ENCODE measurements around the gene ANP32A.

The ANP32A gene

DNA sequence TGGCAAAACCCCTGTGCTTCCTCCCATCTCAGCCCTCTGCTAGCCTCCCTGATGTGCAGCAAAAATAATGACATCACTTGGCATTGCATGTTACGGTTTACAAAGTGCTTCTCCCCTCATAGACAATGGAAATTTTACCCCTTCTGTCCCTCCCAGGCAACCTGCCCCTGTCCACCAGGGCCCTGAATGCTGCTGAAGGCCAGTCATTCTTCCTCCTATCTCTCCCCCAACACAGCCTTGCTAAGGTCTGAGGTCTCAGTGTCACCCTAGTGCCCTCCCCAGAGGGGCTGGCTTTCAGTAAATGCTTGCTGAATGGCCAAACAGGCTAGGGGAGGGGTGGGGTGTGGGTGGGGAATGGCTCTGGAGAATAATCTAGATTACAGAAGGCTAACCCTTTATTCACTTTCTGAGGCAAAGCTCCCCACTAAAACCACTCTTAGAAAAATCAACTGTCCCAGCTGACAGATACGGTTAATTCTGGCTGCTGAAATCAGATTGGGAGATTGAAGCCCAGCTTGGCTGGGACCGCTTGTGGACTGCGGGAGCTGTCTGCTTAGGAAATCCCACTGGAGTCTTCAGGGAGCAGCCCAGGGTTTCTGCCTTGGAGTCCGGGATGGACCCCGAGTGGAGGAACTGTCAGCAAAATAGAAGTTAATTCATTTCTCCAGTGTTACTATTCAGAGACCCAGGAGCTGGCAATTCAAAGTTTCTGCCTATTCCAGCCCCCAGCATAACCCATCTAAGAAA, 22.9 kb downstream of the ANP32A start:
- no peak for DNase-seq

DNA sequence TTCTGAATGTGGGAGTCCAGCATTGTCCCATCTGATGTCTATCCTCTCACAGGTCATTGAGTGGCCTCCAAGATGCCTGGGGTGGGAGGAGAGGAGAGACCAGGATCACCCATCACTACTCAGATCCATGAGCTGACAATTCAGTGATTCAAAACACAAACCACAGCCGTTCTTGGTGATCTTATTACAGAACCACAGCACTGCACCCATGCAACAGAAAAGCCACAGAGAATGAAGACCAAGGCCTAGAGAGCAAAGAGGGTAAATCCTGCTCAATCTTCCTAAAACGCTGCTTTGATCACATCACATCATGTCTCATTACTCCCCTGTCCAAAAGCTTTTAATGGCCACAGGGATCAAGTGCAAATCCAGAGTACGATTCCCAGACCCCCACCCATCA, 23.5 kb downstream of the ANP32A start:
- DNase-seq, result no peak

DNA sequence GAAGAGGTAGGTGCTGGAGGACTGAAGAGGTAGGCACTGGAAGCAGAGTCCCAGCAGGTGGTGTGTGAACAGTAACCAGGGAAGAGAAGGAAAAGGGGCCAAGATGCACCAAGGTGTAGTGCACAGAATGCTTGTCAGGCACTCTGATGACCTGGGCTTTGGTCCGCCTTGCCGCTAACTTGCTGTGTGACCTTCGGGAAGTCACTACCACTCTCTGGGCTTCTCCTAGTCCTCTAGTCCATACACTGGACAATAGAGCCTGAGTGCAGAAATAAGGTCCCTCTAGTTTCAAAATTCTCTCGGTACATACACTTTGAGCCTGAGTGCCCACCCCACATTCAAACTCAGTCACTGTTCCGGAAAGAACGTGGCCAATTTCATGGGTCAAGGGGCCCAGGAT, 24.1 kb downstream of the ANP32A start:
- no peak for DNase-seq

DNA sequence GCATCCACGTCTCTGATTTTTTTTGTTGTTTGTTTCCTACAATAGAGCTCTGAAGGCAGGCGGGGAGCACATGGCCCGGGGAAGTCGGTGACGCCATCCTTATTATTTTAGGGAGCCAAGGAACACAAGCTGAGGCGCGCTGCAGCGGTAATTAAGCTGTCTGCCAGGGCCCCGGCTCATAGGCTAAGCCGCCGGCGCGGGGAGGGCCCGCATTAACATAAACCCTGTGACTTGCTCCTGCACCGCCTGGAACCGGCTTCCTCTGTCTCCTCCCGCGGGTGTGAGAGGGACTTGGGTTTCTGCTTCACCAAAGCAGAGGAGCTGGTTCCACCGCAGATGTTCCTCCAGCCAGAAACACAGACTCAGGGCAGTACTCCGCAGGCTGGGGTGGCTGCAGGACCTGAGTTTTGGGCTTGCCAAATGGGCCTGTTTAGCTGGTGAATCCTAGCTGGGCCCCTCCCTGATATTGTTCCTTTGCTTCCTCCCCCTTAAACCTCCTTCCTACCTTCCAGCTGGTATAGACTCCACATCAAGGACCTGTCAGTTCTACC, 25.3 kb downstream of the ANP32A start:
- DNase-seq, result no peak

DNA sequence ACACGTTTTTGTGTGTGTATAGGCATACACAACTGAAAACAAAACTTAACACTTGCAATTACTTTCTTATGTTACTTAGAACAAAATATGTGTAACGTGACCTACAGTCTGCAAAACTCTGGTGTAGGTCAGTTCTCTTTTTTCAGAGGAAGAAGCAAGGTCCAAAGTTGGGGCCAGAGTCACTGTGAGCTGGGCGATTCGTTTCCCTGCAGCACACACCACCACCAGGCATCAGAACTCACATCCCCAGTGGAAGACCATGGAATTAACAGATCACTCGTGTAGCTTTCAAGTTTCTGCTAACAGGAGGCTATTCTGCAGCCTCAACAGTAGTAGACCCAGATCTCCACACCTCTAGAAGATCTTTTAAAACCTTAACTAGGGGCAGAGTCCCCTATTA, 25.8 kb downstream of the ANP32A start:
- no peak for DNase-seq

DNA sequence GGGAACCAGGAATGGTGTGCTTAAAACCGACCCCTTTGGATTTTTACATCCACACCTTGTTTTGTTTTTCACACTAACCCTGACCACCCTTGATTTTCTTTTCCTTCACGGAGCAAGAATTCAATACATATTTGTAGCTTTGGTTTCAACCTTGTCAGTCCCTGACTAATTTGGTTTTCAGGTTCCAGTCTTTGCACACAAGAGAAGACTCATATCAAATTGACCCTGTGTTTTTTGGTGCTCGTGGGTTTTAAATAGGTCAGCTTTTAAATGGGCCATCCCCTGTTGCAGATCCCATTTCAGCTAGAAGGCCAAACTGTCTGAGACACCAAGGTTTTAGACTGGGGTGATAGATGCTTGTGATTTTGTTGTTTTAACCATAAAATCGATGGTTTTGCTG, 26.4 kb downstream of the ANP32A start:
- DNase-seq, result no peak

DNA sequence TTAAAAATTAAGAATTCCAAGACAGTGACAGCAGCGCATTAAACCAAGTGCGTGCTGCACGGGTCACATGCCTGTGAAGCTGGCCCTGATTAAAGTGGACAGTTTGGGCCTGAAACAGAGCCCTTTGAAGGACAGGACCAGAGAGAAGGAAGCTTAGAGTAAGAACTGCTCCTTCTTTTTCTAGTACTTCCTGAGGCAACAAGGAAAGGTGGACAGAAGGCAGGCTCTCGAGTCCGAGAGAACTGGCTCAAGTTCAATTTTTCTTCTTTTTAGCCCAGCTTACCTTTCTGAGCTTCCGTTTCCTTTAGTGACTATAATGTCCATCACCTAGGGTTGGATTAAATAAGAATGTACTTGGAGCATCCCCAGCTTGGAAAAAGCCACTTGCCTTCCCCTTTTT, 26.9 kb downstream of the ANP32A start:
- DNase-seq, result no peak

DNA sequence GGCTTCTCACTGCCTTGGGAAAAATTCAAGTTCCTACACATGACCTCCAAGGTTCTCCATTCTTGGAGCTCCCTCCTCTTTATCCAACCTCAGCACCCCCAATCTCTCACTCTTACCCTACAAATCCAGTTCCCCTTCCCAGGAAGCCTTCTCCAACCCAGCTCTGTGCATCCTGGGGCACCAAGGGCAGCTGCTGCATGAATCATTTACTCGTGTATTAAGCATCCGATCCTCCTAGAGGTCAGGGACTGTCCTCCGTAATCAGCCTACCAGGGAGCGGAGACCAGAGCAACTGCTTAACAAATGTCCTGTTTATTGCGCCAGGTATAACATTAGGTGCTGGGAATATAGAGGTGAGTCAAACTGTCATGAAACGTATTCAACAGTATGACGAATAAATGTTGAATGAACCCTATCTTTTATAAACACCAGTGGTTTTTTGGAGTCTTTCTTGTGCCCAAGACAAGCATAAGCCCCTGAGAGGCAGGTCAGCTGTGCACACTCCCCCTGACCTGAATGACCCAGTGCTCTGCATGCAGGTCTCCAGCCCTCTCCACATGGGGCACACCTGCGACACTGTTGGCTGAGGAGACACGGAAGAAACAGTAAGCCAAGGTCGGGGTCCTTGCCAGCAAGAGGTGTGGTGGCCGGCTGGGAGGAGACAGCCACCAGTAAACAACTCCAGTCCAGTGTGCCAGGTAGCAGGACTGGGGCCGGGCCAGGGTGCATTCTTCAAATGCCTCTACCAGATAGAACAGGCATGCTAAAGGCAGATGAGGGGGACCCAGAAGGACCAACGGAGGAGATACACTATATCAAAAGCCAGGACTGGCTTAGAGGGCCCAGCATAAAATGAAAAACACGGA, 27.6 kb downstream of the ANP32A start:
- no peak for DNase-seq

DNA sequence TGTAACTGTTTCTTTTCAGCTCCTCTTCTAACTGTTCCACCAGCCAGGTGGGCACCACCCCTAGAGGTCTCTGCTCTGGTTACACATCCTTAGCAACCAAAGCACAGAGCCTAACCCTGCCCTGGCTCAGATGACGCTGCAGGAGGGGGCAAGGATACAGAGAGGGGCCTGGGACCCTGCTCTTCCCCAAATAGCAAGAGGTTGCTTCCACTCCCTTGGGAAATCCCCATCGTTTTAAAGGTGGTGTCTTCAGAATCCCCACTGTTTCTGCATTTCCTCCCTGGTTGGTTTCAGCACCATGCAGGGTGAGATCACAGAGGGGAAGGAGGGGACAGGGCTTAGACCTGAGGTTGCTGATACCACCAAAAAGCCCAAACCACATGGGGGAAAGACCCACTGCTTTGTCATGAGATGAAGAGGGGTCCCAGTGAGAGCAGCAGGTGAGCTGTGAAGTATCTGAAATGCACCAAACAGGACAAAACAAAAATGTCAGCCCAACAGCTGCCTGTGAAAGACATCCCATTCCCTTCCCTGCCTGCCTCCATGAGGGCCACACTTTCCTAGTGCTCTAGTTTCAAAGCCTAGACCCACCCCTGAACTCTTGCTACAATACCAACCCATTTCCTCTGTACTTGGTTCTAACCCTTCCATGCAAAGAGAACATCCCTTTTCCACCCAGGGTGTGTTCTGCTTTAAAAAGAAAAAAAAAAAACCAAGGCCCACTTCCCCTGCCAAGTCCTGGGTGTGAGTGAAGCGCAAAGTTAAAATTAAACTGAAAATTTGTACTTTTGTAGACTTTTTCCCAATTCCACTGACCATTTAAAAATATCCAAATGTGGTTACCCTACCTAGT, 29.0 kb downstream of the ANP32A start:
- DNase-seq, result peak; percentile 5 to 9

DNA sequence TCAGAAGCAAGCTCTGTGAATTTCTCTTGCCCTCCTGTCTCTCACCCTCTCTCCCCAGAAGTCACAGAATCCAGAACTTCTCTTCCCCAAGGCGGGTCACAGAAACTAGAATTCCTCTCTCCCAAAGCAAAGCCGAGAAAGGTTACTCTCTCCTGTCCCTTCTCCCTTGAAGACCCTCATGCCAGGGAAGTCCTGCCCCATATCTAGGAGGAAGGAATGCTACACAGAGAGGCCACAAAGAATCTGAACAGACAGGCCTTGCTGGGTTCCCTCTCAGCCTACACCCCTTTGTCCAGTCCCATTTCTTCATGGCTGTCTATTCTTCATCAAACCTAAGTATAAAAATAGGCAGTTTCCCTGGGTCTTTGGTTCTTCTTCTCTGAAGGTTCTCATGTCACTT, 29.8 kb downstream of the ANP32A start:
- DNase-seq, result no peak

DNA sequence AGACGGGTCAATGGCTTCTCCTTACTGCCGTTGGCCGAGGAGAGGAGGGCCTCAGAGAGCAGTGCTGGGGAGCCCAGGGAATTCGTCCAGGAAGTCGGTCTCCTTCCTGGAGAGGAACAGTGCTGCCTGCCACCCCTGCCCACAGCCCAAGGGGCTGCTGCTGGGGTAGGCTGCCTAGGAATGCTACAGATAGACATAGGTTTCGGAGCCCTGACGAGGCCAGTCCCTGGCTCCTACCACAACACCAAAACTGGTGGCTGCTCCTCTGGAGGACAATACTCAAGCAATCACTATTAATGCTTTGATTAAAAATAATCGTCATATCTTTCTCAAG, 30.5 kb downstream of the ANP32A start:
- DNase-seq, result no peak

DNA sequence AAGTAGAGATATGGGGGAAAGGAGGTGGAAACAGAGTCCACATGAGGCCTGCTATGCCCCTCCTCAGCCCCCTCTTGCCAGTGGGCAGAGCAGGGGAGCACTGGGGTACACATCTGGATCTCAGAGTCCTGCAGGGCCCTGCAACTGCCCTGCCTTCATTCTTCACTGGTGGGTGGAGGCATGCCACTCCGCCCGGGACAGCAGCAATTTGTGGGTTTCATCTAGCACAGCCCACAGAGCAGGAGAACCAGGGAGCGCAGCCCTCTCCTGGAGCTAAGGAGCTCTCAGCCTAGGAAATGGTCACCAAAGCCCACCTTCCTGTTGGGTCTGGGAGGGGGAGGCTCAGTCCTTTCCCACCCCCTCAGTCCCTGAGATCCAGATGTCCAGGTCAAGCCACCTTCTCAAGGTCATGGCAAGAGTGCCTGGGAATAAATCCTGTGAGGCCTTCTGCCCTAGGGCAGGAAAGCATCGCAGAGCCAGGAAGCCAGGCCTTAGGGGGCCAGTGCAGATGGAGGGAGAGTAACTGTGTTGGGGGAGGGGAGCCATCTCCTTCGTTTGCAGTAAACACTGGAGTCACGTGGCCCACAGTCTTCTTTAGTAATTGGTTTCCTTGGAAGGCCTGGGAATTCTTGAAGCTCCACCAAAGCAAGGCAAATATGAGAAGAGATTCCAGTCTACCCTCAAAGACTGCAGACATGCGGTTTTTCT, 31.0 kb downstream of the ANP32A start:
- DNase-seq, result no peak

DNA sequence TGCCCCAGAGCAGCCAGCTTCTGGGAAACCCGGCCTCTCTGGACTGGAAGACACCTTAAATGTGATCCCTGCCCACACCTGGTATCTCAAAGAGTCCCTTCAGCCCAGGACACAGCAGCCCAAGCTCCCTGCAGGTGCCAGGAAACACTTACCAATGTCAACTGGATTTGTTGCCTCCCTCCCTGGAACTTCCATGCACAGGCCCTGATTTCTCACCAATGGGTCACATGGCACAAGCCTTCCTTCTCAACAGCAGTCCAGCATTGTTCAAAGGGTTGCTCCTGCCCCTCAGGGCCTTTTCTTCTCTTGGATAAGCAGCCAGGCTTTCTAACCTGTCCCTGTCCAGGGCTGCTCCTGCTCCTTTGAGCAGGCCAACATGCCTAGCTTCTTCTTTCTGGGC, 31.6 kb downstream of the ANP32A start:
- no peak for DNase-seq

DNA sequence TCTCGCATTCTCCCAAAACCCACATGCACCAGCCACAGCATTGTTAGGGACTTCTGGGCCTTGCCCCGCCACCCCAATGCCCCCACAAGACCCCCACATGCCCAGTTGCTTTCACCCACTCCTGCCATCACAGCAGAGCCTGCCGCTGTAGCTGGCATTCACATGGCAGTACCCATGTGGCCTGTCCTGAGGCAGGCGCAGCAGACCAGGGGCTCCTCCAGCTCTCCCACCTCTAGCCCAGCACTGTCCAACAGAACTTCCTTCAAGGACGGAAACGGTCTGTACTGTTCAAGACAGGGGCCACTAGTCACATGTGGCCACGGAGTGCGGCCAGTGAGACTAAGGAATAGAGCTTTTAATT, 32.5 kb downstream of the ANP32A start:
- DNase-seq, result no peak

DNA sequence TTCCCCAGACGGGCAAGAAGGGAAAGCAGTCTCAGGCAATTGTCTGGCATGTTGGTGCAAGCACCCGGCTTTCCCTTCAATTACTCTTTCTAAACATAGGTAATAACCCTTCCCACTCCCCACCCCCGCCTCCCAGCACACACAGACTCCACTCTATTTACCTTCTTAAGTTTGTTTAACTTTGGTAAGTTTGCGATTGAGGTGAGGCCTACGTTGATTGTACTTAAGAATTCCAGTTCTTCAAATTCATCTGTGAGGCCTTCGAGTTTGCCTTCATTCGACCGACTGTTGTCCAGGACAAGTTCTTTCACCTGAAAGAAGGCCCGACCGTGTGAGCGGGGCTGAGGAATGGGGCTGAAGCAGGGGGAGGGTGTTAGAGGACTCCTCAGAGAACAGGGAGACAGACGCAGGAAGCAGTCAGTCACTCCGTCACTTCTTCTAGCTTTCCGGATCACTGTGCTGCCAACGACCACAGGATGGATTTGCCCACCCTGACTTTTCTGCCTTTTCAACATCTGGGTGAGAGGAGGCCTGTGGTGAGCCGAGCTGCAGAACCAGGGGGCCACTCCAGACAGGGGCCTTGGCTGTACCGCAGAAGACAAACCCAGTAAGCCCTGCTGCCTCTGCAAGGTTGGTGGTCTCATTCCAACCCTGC, 33.0 kb downstream of the ANP32A start:
- DNase-seq, result no peak

DNA sequence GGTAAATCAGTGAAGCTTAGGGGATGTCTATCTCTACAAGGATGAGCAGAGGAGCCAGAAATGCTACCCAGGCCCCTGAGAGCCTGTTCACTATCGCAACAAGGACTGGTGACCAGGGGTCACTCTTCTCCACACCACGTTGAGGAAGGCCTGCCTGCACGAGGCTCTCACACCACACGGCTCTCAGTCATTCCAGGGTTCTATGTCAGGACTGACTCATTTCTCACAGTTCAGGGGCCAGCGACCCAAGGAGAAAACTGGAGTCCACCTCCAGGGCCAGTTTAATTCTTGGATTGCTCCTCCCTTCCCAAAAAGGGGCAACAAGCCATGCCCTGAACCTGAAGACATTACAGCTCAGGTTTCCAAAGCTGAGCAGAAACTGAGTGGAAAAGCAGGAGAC, 33.9 kb downstream of the ANP32A start:
- no peak for DNase-seq

DNA sequence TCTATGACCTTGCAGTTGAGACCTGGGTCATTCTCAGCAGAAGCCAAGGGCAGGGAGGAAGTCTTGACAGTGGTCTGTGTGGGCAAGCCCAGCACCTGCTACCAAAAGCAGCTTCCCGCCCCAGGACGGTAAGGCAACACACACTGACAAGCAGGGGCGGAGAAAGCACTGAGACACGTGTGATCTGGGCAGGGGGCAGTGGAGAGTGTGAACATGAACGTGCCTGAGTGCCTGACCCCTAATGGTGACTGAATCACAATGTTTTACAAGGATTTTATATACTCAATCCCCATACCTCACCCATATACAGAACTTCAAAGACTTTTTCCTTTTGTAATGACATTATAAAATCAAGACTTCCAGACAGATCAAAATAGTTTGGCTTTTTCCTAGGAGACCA, 35.2 kb downstream of the ANP32A start:
- no peak for DNase-seq

DNA sequence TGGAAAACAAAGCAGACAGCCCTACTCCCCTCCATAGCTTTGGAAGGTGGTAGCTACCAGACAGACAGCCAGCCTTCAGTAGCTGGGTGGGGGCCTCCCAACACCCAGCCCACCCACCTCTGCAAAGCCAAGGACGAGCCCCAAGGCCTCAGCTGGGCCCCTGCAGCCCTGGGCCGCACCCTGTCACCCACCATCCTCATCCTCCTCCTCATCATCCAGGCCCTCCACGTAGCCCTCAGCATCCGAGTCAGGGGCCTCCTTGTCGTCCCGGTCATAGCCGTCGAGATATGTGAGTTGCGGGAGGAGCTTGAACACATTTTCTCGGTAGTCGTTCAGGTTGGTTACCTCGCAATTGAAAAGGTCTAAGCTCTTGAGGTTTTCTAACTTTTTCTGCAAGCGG, 36.5 kb downstream of the ANP32A start:
- DNase-seq, result no peak

DNA sequence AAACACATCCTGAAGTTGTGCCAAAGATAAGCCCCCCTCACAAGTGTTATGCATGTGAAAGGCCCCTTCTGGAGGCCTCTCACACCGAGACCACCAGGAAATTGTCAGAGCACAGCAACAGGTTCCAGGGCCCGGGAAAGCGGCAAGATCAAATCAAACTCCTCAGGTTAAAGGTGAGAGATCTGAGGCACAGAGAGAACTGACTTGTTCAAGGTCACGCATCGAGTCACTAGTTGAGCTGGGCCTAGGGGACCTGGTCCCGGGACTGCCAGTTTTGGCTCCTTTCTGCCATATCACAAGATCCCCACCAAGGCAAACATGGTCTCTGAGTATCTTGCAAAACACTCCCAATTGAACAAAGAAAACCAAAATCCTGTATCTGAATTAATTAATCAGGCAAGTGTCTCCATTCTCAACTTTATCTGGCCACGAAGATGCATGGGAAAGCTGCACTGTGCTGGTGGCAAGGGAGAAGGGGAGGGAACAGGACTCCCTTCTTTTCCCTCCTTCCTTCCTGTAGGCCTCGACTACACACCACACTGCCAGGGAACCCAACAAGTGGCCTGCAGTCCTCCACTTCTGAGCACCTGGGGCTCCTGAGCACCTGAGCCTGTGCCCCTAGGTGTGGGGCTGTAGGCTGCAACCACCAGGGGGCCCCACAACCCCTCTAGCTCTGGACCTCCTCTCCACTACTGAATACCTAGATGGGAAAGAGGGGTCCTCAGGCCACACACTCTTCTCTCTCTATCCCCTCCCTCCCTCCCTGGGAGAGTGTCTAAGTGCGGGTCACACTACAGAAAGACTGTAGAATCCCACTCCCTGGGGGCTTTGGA, 37.3 kb downstream of the ANP32A start:
- peak in 1 of 2 experiments; percentile 14 for DNase-seq

DNA sequence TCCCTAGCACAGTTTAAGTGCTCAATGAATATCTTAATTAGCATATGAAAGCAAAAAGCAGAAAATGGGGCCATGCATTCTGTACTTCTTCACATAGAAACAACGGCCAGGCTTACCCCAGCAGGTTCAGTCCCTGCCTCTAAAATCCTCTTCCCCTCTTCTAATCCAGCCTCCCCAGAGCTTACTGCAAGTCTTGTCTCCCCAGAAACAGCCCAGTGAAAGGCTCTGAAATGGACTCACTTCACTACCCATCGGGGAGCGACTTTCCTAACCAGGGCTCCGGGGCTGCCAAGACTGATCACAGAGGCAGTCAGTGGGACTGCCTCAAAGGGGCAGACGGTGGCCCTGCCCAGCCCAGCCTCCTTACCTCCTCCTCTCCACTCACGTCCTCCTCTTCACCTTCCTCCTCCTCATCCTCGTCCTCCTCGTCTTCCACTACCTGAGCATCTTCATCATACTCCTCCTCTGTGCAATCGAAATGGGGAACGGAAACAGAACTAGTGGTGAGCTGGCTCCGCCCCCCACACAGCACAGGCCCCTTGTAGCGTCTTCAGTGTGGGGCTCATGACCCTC, 38.0 kb downstream of the ANP32A start:
- DNase-seq, result no peak

Measured in AML-193 (cell line).